GM12872 (cell line): Measurements from ENCODE around the gene GCAT.

Experiments
- CTCF ChIP-seq: IDR thresholded peaks from 3 replicates; pipeline ENCODE4 v1.5.1; 2011; ENCODE audit warnings: low read depth, mild to moderate bottlenecking, low read length, moderate library complexity; ENCODE audit not compliant: insufficient read depth

GCAT gene

GRCh38 chr22:37802310-37803194 is 5.2 kb upstream of the GCAT start:
- TF ChIP-seq CTCF, result no peak

GRCh38 chr22:37803195-37803638 is 4.5 kb upstream of the GCAT start:
- no peak for TF ChIP-seq CTCF

DNA sequence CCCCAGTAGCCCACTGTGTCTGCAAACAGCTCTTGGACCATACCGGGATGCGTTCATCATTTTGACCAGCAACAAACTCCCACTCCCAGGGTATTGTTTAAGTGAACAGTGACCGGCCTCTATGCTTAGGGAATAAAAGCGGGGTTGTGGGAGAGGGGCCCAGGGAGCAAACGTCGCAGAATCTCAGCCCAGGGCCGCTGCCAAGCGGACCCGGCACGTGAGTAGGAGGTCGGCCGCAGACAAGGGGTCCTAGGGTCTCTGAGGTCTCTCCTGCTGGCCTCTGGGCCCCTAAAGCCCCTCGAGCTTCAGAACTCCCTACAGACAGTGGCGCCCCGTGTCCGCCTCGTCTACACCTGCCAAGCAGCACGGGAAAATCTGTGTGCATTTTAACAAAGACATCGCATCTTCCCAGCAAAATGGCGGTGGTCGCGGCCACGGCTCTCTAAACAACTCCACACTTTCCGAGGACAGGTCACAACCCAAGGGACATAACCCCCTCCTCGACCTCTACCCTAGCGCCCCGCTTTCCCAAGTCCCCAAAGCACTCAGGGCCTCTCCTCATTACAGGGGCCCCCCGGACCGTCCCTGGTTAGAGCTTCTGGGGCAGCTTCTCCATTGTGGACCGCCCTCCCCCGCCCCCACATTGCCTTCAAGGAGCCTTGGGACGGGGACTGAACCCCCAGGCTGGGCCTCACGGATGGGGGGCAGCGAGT is 3.9 kb upstream of the GCAT start:
- no peak for TF ChIP-seq CTCF

DNA sequence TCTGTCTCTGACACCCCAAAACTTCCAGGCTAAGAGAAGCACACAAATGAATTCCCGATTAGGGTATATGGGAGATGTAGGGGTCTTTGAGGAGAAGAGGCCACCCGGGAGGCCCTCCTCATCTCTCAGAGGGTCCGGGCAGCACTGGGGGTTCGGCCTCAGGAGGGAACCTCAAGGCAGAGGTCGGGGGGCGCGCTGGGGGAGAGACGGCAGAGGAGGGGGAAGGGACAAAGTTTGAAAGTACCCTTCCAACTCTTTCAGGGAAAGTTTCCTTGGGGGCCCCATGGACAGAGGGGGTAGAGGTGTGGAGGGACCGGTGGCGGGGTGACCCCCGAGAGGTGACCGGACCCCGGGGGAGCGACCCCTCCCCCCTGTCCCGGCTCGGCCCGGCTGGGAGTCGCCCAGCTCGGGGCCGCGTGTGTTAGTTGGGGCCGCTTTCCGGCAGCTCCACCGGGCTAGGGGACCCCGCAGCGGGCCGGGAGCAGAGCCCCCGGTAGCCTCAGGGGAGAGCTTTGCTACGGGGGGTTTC is 3.3 kb upstream of the GCAT start:
- TF ChIP-seq CTCF, result no peak

DNA sequence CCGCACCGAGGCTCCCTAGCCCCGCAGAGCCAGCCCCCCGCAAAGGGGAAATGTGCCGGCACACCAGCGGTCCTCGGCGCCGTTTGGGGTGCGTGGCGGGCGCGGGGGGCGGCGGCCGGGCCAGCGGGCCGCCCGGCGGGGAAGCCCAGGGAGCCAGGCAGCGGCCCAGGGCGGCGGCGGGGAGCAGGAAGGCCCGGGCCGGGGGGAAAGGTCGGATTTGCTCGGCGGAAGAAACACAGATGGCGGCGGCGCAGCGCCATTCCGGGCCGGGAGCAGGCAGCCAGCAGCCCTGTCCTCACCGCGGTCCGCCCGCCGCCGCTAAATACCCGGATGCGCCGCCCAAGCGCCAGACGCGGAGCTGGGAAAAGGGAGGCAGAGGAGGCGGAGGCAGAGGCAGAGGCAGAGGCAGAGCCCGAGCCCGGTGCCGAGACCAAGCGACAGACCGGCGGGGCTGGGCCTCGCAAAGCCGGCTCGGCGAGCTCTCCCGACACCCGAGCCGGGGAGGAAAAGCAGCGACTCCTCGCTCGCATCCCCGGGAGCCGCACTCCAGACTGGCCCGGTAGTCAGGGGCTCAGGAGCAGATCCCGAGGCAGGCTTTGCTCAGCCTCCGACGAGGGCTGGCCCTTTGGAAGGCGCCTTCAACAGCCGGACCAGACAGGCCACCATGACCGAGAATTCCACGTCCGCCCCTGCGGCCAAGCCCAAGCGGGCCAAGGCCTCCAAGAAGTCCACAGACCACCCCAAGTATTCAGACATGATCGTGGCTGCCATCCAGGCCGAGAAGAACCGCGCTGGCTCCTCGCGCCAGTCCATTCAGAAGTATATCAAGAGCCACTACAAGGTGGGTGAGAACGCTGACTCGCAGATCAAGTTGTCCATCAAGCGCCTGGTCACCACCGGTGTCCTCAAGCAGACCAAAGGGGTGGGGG is 2.6 kb upstream of the GCAT start:
- TF ChIP-seq CTCF, result no peak

GRCh38 chr22:37805810-37806277 is 1.9 kb upstream of the GCAT start:
- no peak for TF ChIP-seq CTCF
